HepG2 (cell line): ENCODE results near the gene C20orf141. TPM values are rescaled to one million over a fixed set of nuclear protein-coding genes. Genes with fewer than 3 reads are reported as not detected.

ENCODE experiments used
- ATAC-seq: fragments of 200-7000 bp; cut with Tn5 transposase; 3 replicates; pipeline ENCODE4 v1.9.1; 2020; ENCODE audit warnings: mild to moderate bottlenecking, moderate library complexity
- BruUV-seq: library from RNA; stranded (reverse); fragments of 400-500 nt; replicated peaks from 2 replicates; lab custom pipeline; 2021; lab: Mats Ljungman, UMichigan
- CTCF ChIA-PET: fragments of 300-600 bp; formaldehyde crosslinking; extraction: SDS; loops from one replicate; lab custom pipeline; 2021; ENCODE audit warnings: low total read pairs, inconsistent platforms, low intra/inter-chr PET ratio; lab: Yijun Ruan, JAX
- POLR2A ChIA-PET: fragments of 350-600 bp; sonication (Branson Sonifier 250); formaldehyde crosslinking; loops from one replicate; lab custom pipeline; 2020; ENCODE audit warnings: antibody characterized with exemption, inconsistent platforms; lab: Yijun Ruan, JAX
- DNase-seq: peaks from one replicate; pipeline ENCODE4 v3.0.0-alpha.2; 2015; ENCODE audit warnings: low spot score
- FAIRE-seq: peaks from 3 replicates; lab custom pipeline; 2011; peaks lifted over from hg19 to GRCh38; lab: Jason Lieb, UNC
- H2AFZ ChIP-seq: one replicate; pipeline ENCODE4 v1.6.1; 2011; ENCODE audit warnings: low read length, inconsistent platforms
- H3K27ac ChIP-seq: fragments of 300-600 bp; 3 replicates; pipeline ENCODE4 v1.8.0; 2011; ENCODE audit warnings: mixed run types, mild to moderate bottlenecking, mixed read lengths, low read length, inconsistent platforms; ENCODE audit not compliant: insufficient read depth; ENCODE audit errors: extremely low read length
- H3K27me3 ChIP-seq, 2 experiments: fragments of 200-600 bp in 1 of 2; 2 replicates in 1 of 2; 3 replicates in 1 of 2; pipeline versions ENCODE4 v1.6.0 to v1.8.0; 2011; ENCODE audit warnings: low read length in 2 of 2, mild to moderate bottlenecking in 2 of 2, moderate library complexity in 2 of 2, inconsistent platforms in 1 of 2; ENCODE audit not compliant: insufficient read depth in 2 of 2, control insufficient read depth in 1 of 2
- H3K36me3 ChIP-seq, 2 experiments: fragments of 200-600 bp in 1 of 2; replicated peaks in 1 of 2; 2 replicates in 1 of 2; 3 replicates in 1 of 2; pipeline versions ENCODE4 v1.5.1 to v1.8.0; 2011; ENCODE audit warnings: low read length in 2 of 2, inconsistent platforms in 1 of 2; ENCODE audit not compliant: insufficient read depth in 2 of 2, control insufficient read depth in 1 of 2
- H3K4me1 ChIP-seq: 2 replicates; pipeline ENCODE4 v1.5.1; 2012; ENCODE audit warnings: low read length, inconsistent platforms; ENCODE audit not compliant: insufficient read depth
- H3K4me2 ChIP-seq: 2 replicates; pipeline ENCODE4 v1.6.0; 2011; ENCODE audit warnings: low read depth, low read length, inconsistent platforms
- H3K4me3 ChIP-seq, 3 experiments: fragments of 200-600 bp in 1 of 3; sonication (generic), shearing (Covaris generic) in 1 of 3; replicated peaks in 1 of 3; 2 replicates each; pipeline ENCODE4 v1.5.1; 2011 to 2016; ENCODE audit warnings: low read length in 3 of 3, inconsistent platforms in 2 of 3, low read depth in 2 of 3, mild to moderate bottlenecking in 2 of 3, control low read depth in 1 of 3, mixed read lengths in 1 of 3; ENCODE audit not compliant: insufficient read depth in 1 of 3
- H3K79me2 ChIP-seq: one replicate; pipeline ENCODE4 v1.6.1; 2011; ENCODE audit warnings: low read length, inconsistent platforms; ENCODE audit not compliant: insufficient read depth
- H3K9ac ChIP-seq: 2 replicates; pipeline ENCODE4 v1.6.0; 2011; ENCODE audit warnings: mild to moderate bottlenecking, low read depth, low read length, inconsistent platforms; ENCODE audit not compliant: insufficient read depth
- H3K9me3 ChIP-seq: 2 replicates; pipeline ENCODE4 v1.5.1; 2012; ENCODE audit warnings: mild to moderate bottlenecking, low read length
- H4K20me1 ChIP-seq: 2 replicates; pipeline ENCODE4 v1.6.0; 2011; ENCODE audit warnings: inconsistent platforms, mild to moderate bottlenecking, low read length, moderate library complexity; ENCODE audit not compliant: insufficient read depth
- ETV5 ChIP-seq: IDR thresholded peaks from 2 replicates; pipeline ENCODE4 v1.6.1; 2018; ENCODE audit warnings: missing biosample characterization, missing genetic modification reagents, inconsistent platforms, borderline replicate concordance
- GRHL1 ChIP-seq: sonication (generic); formaldehyde crosslinking; conservative IDR thresholded peaks from 2 replicates; pipeline ENCODE4 v1.8.0; 2022; ENCODE audit warnings: missing genetic modification reagents
- IRF2 ChIP-seq: IDR thresholded peaks from 2 replicates; pipeline ENCODE4 v1.6.1; 2018; ENCODE audit warnings: missing genetic modification reagents, missing compliant biosample characterization
- KAT8 ChIP-seq: IDR thresholded peaks from 2 replicates; pipeline ENCODE4 v1.6.1; 2016; ENCODE audit warnings: missing genetic modification reagents, missing compliant biosample characterization
- NCOR1 ChIP-seq: fragments of 200-600 bp; sonication (generic); IDR thresholded peaks from 2 replicates; pipeline ENCODE4 v1.7.0; 2017; ENCODE audit warnings: antibody characterized with exemption, low read length, borderline replicate concordance
- NR2F2 ChIP-seq: IDR thresholded peaks from 2 replicates; pipeline ENCODE4 v1.6.1; 2012; ENCODE audit warnings: low read depth, inconsistent platforms, borderline replicate concordance
- POGZ ChIP-seq: sonication (generic); formaldehyde crosslinking; IDR thresholded peaks from 2 replicates; pipeline ENCODE4 v1.4.0; 2020; ENCODE audit warnings: mild to moderate bottlenecking, missing genetic modification reagents
- TEF ChIP-seq: sonication (generic); formaldehyde crosslinking; IDR thresholded peaks from 2 replicates; pipeline ENCODE4 v1.5.0; 2020; ENCODE audit warnings: missing genetic modification reagents
- ZNF256 ChIP-seq: sonication (generic); formaldehyde crosslinking; conservative IDR thresholded peaks from 2 replicates; pipeline ENCODE4 v1.4.0; 2020; ENCODE audit warnings: missing genetic modification reagents
- ZNF382 ChIP-seq: sonication (generic); formaldehyde crosslinking; IDR thresholded peaks from 2 replicates; pipeline ENCODE4 v1.5.0; 2020; ENCODE audit warnings: missing genetic modification reagents, mild to moderate bottlenecking, borderline replicate concordance
- ZNF580 ChIP-seq: IDR thresholded peaks from 2 replicates; pipeline ENCODE4 v1.6.1; 2016; ENCODE audit warnings: low read depth, borderline replicate concordance
- WGBS: methylation state at CpG from one replicate; pipeline ENCODE4 v1.1.6; 2017; ENCODE audit warnings: low lambda C conversion rate; 5-methylcytosine and 5-hydroxymethylcytosine counted together
- in situ Hi-C: cut with HindIII; loops from 2 replicates; pipeline ENCODE4 v1.10.0; 2017; ENCODE audit warnings: low pct_unique_long_range_greater_than_20kb; ENCODE audit not compliant: extremely low pct_ligation_motif_present
- intact Hi-C: fragments of 100-400 bp; cut with micrococcal nuclease; formaldehyde crosslinking; loops from one replicate; pipeline ENCODE4 v1.10.0; 2022; ENCODE audit not compliant: unreplicated experiment
- polyA plus RNA-seq, 8 experiments: library from polyadenylated mRNA; depleted of rRNA in 3 of 8; stranded (reverse) in 7 of 8; unstranded in 1 of 8; fragments of >200 nt; fragmentation: Illumina TruSeq in 4 of 8; extraction: Trizol in 4 of 8; gene quantifications; 2 replicates each; pipeline versions ENCODE4 v1.2.1 to v1.2.3, GENCODE V29; 2011 to 2016; ENCODE audit warnings: low read depth in 4 of 8, missing spikeins in 1 of 8, mixed read lengths in 1 of 8; ENCODE audit not compliant: insufficient read depth in 1 of 8
- total RNA-seq, 5 experiments: library from RNA; depleted of rRNA; stranded (reverse); fragments of >200 nt; fragmentation: Illumina TruSeq; extraction: Trizol; gene quantifications; 2 replicates each; pipeline ENCODE4 v1.2.3, GENCODE V29; 2016; ENCODE audit warnings: low read depth in 1 of 5

The C20orf141 gene
- total and polyA plus RNA-seq, 2 of the 13 experiments (the other 11 are each of a cell fraction or from before 2014, with no cell fraction given), result not detected

- no peak for ATAC-seq
- H3K4me3 ChIP-seq, result no peak overlapping the region
- H3K4me2 ChIP-seq, result no peak overlapping the region
- TF ChIP-seq NCOR1 (no peak), ETV5 (no peak), KAT8 (no peak), GRHL1 (no peak), ZNF256 (CRISPR knock-in tag) (no peak), ZNF580 (CRISPR knock-in tag) (no peak), NR2F2 (no peak), IRF2 (no peak), TEF (CRISPR knock-in tag) (no peak), ZNF382 (no peak), POGZ (CRISPR knock-in tag) (no peak)
- H3K9ac ChIP-seq, result no peak overlapping the region
- H4K20me1 ChIP-seq, result no peaks in the 10 kb centered on the region
- CTCF ChIA-PET, result no interaction called here
- no peak overlapping the region for H3K27ac ChIP-seq
- no peaks in the 10 kb centered on the region for H3K79me2 ChIP-seq
- H3K27me3 ChIP-seq, result peaks cover 19 to 74% of the 10 kb centered on the region in 2 experiments
- intact Hi-C loops, result no loop called here
- H3K36me3 ChIP-seq, result no peaks in the 10 kb centered on the region
- no peak for FAIRE-seq
- in situ Hi-C loops, result no loop called here
- DNase-seq, result no peak
- H3K9me3 ChIP-seq, result no peaks in the 10 kb centered on the region
- H3K4me1 ChIP-seq, result no peaks in the 10 kb centered on the region
- WGBS, result 29% methylated on average over 9 of the region's 11 CpGs
- POLR2A ChIA-PET, result no interaction called here
- H2AFZ ChIP-seq, result no peak overlapping the region
- BruUV-seq, result no TSS peak
These were observed 19.8 kb upstream of the C20orf141 start for GRCh38 chr20:2794866-2795447.
